ENCODE results near the gene ARSG. TPM values are rescaled to one million over a fixed set of nuclear protein-coding genes. Genes with fewer than 3 reads are reported as not detected.

The ARSG gene
- polyA plus RNA-seq, 1 donor from 2014 or later, result 16.9 TPM

DNA sequence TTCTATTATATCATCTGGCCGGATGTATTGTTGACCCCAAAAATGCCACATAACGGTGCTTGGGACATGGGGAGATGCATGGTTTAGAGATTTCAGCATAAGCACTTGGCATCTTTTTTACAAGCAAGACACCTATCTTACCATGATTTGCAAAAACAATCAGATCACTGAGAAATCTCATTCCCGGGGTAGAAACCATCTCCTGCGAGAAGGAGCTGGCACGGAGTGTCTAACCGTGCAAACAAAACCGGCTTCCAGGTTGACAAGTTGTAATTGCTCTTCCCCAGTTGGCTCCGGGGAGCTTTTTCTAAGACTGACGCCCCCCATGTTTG is 1.4 kb upstream of the ARSG start:
- Histone ChIP-seq H3K9ac (ENCODE audit: low read length) (peak overlapping the region; percentile 91), H3K9me3 (ENCODE audit: low read length) (no peaks in the 10 kb centered on the region), H3K27ac (ENCODE audit: low read length) (peak overlapping the region; percentile 75), H3K9me2 (ENCODE audit: insufficient read depth, low read length) (no peaks in the 10 kb centered on the region), H3K4me2 (ENCODE audit: low read length) (peak overlapping the region; percentile 91), H2AFZ (ENCODE audit: low read depth, low read length) (no peak overlapping the region), H3K36me3 (ENCODE audit: insufficient read depth, low read length) (no peaks in the 10 kb centered on the region), H3K4me3 (ENCODE audit: low read length) (peak overlapping the region; percentile 82), H3K27me3 (ENCODE audit: insufficient read depth, low read depth, low read length) (peaks cover 4% of the 10 kb centered on the region), H4K20me1 (ENCODE audit: insufficient read depth) (peaks cover 3% of the 10 kb centered on the region), H3K79me2 (replicated peaks; ENCODE audit: insufficient read depth, low read length) (no peaks in the 10 kb centered on the region), H3F3A (ENCODE audit: insufficient read depth, low read length, poor library complexity, severe bottlenecking) (no peaks in the 10 kb centered on the region)
- TF ChIP-seq SMC3 (conservative IDR thresholded peaks at IDR 0.05; ENCODE audit: poor library complexity) (no peak), EZH2 (IDR thresholded peaks at IDR 0.05; ENCODE audit: borderline replicate concordance, insufficient read depth, low read length, poor library complexity, severe bottlenecking) (no peak), POLR2AphosphoS5 (IDR thresholded peaks at IDR 0.05) (no peak), EP300 (conservative IDR thresholded peaks at IDR 0.05; ENCODE audit: poor library complexity, severe bottlenecking) (no peak)
- TF ChIP-seq, protein P1, sequence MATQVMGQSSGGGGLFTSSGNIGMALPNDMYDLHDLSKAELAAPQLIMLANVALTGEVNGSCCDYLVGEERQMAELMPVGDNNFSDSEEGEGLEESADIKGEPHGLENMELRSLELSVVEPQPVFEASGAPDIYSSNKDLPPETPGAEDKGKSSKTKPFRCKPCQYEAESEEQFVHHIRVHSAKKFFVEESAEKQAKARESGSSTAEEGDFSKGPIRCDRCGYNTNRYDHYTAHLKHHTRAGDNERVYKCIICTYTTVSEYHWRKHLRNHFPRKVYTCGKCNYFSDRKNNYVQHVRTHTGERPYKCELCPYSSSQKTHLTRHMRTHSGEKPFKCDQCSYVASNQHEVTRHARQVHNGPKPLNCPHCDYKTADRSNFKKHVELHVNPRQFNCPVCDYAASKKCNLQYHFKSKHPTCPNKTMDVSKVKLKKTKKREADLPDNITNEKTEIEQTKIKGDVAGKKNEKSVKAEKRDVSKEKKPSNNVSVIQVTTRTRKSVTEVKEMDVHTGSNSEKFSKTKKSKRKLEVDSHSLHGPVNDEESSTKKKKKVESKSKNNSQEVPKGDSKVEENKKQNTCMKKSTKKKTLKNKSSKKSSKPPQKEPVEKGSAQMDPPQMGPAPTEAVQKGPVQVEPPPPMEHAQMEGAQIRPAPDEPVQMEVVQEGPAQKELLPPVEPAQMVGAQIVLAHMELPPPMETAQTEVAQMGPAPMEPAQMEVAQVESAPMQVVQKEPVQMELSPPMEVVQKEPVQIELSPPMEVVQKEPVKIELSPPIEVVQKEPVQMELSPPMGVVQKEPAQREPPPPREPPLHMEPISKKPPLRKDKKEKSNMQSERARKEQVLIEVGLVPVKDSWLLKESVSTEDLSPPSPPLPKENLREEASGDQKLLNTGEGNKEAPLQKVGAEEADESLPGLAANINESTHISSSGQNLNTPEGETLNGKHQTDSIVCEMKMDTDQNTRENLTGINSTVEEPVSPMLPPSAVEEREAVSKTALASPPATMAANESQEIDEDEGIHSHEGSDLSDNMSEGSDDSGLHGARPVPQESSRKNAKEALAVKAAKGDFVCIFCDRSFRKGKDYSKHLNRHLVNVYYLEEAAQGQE (IDR thresholded peaks at IDR 0.05; ENCODE audit: borderline replicate concordance), result no peak

DNA sequence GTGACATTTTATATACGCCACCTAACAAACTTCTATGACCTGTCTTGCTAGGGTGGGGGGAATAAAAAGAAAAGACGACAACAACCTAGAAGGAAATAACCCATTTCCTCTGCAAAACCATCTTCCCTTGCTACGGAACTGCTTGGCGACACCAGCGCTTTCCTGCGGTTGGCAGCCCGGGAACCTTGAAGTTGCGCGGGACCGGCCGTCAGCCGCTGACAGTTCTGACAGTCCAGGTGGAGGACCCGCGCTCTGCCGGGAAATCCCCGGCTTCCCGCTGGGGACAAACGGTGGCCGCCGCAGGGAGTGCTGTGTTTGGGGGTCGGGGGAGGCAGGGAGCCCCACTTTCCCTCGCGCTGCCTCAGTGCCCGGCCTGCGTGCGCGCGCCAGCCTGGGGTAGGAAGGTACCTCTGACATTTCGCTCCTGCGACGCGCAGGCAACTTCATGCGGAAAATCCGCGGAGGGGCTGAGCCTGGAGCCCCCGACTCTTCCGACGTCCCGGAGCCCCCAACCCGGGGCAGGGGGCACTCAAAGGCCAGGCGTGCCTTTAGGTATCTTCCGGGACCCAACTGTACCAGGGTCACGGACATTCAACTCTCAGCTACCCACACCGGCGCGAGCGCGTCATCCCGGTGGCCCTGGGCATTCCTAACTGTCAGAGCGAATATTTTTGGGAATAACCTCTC is 884 bp upstream of the ARSG start:
- Histone ChIP-seq H3F3A (ENCODE audit: insufficient read depth, low read length, poor library complexity, severe bottlenecking) (no peaks in the 10 kb centered on the region), H3K79me2 (replicated peaks; ENCODE audit: insufficient read depth, low read length) (no peaks in the 10 kb centered on the region), H3K36me3 (ENCODE audit: insufficient read depth, low read length) (no peaks in the 10 kb centered on the region), H3K27ac (ENCODE audit: low read length) (peak overlapping the region; percentile 75), H2AFZ (ENCODE audit: low read depth, low read length) (peak overlapping the region; percentile 30), H4K20me1 (ENCODE audit: insufficient read depth) (peaks cover 3% of the 10 kb centered on the region), H3K9me2 (ENCODE audit: insufficient read depth, low read length) (no peaks in the 10 kb centered on the region), H3K4me3 (ENCODE audit: low read length) (peak overlapping the region; percentile 82), H3K27me3 (ENCODE audit: insufficient read depth, low read depth, low read length) (peaks cover 4% of the 10 kb centered on the region), H3K9me3 (ENCODE audit: low read length) (no peaks in the 10 kb centered on the region), H3K9ac (ENCODE audit: low read length) (peak overlapping the region; percentile 91), H3K4me2 (ENCODE audit: low read length) (peak overlapping the region; percentile 91)
- TF ChIP-seq POLR2AphosphoS5 (IDR thresholded peaks at IDR 0.05) (no peak), RAD21 (conservative IDR thresholded peaks at IDR 0.05) (no peak), EP300 (conservative IDR thresholded peaks at IDR 0.05; ENCODE audit: poor library complexity, severe bottlenecking) (peak; percentile 47), MXI1 (conservative IDR thresholded peaks at IDR 0.05; ENCODE audit: poor library complexity, severe bottlenecking) (peak; percentile 56), EZH2 (IDR thresholded peaks at IDR 0.05; ENCODE audit: borderline replicate concordance, insufficient read depth, low read length, poor library complexity, severe bottlenecking) (no peak), TAF1 (IDR thresholded peaks at IDR 0.05; ENCODE audit: low read depth) (peak; percentile 46), SMC3 (conservative IDR thresholded peaks at IDR 0.05; ENCODE audit: poor library complexity) (peak; percentile 12)
- TF ChIP-seq, protein P2, sequence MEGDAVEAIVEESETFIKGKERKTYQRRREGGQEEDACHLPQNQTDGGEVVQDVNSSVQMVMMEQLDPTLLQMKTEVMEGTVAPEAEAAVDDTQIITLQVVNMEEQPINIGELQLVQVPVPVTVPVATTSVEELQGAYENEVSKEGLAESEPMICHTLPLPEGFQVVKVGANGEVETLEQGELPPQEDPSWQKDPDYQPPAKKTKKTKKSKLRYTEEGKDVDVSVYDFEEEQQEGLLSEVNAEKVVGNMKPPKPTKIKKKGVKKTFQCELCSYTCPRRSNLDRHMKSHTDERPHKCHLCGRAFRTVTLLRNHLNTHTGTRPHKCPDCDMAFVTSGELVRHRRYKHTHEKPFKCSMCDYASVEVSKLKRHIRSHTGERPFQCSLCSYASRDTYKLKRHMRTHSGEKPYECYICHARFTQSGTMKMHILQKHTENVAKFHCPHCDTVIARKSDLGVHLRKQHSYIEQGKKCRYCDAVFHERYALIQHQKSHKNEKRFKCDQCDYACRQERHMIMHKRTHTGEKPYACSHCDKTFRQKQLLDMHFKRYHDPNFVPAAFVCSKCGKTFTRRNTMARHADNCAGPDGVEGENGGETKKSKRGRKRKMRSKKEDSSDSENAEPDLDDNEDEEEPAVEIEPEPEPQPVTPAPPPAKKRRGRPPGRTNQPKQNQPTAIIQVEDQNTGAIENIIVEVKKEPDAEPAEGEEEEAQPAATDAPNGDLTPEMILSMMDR (IDR thresholded peaks at IDR 0.05; ENCODE audit: poor library complexity, severe bottlenecking), result no peak
- TF ChIP-seq, protein P1 (IDR thresholded peaks at IDR 0.05; ENCODE audit: borderline replicate concordance), result no peak
